HG03196 (cell line): ENCODE results near the gene TNNT1.
"Not testable (repeated sequence)": the region's sequence is repeated elsewhere in the genome, so short reads cannot be mapped to it uniquely, and the experiment has no call there.

Source experiments
- ATAC-seq: cut with Tn5 transposase; IDR thresholded peaks from one replicate; pipeline ENCODE4 v1.9.1; 2021; ENCODE audit not compliant: unreplicated experiment

The TNNT1 gene

DNA sequence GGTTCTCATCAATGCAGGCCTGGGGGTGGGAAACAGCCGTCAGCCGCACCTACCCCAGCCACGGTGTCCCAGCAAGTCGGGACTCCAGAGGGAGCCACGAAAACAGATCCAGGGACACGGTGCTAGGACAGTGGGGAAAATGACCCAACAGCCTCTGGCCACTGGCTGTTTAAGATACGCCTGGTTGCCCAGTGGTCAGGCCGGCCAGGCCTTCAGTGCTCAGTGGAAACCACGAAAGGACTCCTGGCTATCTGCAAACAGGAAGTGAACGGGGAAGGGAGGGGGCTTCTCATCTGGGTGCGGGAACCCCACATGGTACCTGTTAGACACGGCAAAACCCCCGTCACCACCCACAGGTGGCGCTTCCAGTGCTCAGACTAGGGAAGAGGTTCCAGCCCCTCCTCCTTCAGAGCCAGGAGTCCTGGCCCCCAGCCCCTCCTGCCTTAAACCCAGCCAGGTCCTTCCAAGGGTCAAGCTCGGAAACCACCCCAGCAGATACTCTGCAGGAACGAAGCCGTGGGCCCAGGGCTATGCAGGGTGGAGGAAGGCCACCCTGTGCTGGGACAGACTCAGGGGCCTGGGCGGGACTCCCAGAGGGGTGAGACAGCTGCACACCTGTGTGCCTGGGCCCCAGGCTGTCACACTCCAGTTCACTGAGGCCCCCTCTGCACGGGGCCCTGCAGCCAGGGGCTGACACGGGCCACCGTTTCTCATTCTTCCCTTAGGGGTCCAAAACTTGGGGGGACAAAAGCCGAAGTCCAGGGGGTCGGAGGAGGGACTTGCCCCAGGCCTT, 36.0 kb downstream of the TNNT1 start:
- ATAC-seq, result no peak

DNA sequence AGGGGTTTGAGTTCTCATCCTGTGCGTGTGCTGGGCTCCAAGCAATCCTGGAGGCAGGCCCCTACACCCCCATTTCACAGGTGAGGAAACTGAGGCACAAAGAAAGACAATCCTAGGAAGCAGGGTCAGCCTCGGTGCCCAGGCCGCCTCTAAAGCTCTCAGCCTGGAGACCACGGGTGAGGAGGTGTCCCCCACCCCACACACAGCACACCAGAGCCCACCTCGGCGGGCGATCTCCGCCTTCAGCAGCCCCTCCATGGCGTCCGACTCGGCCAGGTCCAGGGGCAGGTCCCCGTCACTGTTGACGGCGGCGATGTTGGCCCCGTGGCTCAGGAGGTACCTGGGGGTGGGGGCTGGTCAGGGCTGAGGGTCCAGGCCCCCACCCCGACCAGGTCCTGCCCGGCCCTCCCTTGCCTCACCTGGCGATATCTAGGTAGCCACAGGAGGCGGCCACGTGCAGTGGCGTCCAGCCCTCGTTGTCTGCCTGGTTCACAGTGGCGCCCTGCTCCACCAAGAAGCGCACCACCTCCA, 36.7 kb downstream of the TNNT1 start:
- ATAC-seq, result no peak

DNA sequence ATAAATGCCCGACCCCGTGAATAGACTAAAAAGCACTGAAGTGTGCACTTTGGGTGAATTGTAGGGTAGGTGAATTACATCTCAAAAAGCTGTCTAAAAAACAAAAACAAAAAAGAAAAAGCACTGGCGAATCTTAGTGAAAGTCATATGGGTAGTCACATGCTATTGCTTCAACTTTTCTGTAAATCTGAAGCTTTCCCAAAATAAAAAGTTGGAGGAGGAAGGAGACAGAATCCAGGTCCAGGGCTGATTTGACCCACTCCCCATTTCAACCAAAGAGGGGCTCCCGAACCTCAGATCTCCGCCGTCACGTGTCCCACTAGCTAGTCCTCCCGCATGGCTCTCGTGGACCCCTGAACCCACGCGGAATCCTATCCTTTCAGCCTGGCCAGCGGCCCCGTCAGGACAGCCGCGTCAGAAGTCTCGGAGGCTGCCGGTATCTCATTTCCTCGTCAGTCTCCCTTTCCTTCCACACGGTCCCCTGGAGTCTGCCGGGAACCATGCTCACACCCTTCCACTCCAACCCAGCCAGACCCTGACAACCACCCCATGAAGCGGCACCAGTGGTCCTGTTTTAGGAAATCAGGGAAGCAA, 37.7 kb downstream of the TNNT1 start:
- ATAC-seq, result no peak

DNA sequence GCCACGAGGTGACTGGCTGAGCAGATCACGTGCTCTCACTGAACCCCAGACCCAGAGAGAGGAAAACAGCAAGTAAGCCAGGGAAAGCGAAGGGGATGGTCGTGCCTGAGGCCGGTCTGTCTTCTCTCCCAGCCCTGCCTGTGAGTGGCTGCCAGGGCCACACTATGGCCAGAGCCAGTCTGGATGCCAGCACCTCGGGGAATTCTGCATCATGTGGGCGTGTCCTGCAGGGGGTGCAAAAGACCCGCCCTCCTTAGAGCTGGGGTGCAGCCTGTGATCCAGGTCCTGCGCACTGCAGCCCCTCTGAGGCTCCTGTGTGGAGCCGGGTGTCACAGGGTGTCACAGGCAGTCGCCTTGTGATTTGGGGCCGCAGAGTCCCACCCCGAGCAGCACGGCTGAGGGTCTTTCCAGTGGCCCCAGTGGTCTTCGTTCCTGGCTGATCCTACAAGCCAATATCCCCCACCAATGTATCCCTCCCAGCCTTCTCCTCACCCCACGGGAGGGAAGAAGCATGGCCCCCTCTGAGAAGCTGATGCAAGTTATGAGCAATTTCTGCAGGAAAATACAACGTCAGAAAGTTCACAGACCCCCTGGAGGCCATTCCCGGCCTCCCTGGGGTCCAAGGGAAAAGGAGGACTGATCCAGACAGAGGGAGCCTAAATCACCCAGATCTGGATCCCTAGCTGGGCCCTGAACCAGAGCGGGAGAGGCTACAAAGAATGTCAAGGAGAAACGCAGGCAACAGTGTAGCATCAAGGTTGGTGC, 39.3 kb downstream of the TNNT1 start:
- ATAC-seq, result no peak

DNA sequence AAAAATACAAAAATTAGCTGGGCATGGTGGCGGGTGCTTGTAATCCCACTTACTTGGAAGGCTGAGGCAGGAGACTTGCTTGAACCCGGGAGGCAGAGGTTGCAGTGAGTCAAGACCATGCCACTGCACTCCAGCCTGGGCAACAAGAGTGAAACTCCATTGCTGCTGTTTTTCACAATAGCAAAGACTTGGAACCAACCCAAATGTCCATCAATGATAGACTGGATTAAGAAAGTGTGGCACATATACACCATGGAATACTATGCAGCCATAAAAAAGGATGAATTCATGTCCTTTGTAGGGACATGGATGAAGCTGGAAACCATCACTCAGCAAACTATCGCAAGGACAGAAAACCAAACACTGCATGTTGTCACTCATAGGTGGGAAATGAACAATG, 41.8 kb downstream of the TNNT1 start:
- ATAC-seq, result not testable (repeated sequence)

DNA sequence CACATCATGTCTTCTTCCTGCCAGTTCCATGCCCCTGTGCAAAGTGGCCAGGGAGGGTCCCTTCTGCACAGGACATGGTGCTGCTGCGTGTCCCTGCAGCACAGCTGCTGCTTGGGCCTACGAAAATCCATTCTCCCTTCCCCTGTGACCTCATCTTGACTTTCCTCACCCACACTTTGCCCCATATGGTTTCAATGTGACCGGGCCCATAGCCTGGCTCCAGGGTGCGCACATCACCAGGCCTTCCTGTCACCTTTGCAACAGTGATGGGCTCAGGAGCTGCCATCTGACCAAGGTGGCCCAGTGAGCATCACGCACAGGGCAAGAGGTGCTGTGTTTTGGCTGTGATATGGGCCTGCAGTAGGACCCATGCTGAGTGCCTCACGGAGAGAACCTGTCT, 42.4 kb downstream of the TNNT1 start:
- no peak for ATAC-seq

DNA sequence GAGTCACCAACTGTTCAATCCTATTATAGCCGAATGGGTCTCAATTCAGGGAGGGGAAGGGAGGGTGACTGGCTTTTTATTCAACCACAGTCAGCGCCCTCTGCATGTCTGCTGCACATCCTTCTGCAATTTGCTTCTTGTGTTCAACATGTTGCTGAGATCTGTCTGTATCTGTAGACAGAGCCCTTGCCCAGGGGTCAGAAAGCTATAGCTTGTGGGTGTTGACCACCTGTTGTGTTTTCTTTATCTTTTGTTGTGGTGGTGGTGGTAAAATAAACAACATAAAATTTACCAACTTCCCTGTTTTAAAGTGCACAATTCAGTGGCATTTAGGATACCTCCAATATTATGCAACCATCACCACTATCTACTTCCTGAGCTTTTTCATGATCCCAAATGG, 43.8 kb downstream of the TNNT1 start:
- ATAC-seq, result no peak

DNA sequence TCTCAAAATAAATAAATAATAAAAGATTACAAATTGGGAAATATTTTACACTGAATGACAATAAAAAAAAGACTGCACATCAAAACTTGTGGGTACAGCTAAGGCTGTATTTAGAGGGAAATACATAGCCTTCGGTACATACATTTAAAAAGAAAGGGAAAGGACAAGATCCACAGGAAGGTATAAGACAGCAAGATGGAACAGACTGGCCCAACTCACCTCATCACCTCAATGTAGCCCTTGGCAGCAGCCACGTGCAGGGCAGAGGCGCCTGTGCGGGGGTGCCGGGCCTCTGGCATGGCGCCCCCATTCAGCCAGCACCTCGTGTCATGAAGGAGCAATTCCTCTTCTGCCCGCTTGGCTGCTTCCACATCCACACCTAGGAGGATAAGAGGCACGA, 45.8 kb downstream of the TNNT1 start:
- ATAC-seq, result no peak

DNA sequence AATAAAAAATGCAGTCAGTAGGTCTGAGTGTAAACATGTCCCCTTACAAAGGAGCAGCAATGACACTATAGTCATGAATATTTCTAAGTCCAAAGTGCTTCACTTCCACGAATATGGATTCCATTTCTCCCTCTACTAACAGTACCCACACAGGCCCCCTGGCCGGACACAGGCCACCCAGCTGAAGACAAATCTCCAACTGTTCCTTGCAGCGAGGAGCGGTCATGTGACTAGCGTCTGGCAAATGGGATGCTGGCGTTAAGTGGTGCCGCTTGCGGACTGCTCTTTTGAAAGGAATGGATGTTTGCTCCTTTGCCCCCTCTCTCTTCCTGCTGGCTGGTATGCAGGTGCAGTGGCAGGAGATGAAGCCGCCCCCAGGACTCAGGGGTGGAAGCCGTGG, 47.7 kb downstream of the TNNT1 start:
- no peak for ATAC-seq

DNA sequence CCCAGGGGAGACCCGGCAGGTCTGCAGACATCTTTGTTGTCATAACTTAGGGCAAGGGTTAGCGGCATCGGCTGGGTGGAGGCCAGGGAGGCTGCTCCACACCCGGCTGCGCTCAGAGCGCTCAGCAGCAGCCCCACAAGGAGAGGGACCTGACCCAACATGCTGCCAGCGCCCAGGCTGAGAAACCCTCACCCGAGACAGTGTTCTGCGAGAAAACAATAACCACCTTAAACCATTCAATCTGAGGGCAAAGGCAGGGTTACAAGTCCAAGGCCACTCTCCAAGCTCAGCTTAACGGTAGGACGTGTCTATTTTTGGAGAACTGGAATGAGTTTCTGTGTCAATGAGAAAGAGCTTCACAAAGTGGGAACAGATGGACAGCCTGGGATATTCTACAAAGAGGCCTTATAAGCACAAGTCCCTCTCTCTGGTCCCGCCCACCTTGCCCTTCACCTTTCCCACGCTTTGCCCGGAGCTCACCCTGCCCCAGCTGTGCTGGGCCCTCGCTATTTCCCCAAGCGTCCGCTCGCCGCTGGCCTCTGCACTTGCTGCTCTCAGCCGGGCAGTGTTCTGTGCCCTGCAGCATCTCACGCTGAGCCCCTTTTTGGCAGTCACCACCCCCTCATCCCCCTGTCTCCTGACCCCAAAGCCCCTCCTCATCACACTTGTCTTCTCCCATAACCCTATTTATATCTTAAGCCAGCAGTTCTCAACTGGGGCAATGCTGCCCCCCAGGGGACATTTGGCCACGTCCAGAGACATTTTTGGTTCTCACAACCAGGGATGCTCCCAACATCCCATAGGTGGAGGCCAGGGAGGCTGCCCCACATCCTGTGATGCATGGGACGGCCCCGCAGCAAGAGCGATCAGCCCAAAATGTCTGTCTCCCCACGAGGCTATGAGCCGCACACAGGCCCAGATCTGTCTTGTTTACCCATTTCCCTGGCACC, 49.2 kb downstream of the TNNT1 start:
- ATAC-seq, result no peak

DNA sequence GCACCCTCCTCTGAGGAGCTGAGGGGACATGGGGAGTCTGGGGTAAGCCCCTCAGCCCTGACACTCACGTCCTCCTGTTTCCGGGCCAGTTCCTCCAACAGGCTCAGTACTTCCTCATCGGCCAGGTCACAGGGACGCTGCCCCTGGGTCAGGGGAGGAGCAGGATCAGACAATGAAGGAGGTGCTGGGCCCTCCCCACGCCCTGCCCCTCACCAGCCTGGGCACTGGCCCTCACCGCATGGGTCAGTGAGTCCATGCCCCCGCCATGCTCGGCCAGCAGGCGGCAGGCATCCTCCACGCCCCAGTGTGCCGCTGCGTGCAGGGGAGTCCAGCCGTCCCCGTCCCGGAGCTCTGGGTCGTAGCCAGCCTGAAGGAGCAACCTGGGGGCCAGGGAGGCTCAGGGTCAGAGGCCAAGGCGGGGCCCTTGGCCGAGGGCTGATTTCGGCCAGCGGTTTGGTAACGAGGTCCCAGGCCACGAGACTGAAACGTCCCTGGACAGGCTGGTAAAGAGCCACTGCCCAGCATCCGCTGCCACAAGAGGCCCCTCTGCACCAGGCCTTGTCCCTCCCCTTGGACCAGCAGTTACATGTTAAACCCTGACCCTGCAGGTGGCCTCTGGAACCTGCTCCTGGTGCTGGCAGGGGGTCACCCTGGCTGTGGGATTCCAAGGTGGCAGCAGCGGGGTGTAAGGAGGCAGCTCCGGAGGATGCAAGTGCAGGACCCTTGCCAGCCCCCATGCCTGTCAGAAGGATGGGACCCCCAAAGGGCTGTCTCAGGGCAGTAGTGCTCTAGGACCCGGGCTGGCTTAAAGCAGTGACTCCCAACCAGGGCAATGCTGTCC, 50.1 kb downstream of the TNNT1 start:
- ATAC-seq, result no peak

DNA sequence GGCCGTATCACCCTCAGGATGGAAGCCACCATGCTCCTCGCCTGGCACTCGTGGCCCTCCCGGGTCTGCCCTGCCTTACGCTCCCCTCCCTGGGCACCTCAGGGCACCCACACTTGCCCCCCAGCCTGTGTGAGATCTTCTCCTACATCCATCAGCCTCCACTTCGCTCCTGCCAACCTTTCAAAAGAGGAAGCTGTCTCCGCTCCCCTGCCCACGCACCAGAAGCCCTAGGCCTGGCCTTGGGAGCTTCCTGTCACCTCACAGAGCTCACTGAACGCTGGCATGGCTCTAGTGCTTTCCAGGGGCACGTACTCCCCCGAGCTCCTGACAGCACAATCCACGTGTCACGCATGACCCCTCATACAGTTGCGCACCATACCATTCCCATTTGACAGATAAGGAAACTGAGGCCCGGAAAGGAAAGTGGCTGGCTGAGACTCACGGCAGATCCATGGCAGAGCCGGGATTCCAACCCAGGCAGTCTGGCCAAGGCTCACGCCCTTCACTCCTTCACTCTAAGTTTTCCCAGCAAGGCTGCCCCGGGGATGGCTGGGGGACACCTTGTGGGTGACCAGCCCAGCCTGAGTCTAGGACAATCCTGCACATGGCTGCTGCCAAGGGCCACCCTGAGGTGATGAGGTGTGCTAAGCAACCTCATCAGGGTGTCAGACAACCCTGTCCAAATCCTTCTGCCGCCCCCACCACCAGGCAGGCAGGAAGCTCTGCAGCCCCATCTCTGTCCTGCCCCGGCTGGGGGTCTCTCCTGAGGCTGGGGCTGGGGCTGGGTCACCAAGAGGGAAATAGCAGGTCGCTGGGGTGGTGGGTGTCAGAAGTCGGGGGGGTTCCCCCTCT, 50.9 kb downstream of the TNNT1 start:
- no peak for ATAC-seq

DNA sequence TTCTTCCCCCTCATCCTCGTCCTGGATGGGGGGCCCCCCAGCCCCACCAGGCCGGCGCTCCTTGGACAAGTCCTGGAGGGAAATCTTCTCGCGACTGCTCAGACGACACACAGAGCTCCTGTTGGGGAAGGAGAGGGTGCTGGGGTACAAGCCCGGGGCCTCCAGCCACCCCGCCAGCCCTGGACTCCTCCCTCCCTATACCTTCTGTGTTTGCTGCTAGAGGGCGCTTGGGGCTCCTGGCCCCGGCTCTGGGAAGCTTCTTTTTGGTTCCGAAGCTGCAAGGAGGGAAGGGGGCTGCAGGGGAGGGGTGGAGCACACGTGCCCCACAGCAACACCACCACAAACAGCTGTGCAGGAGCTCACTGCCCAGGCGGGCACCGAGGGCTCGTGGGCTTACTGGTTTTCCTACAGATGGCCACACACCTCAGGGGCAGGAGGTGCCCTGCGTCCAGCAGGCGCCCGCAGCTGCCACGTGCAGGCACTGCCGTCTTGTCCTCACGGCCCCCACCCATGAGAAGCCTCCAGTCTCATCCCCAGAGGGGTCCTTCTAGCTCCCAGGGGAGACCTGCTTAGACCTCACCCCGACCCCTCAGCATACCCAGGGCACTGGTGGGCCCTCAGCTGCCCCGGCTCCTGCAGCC, 52.8 kb downstream of the TNNT1 start:
- ATAC-seq, result no peak

DNA sequence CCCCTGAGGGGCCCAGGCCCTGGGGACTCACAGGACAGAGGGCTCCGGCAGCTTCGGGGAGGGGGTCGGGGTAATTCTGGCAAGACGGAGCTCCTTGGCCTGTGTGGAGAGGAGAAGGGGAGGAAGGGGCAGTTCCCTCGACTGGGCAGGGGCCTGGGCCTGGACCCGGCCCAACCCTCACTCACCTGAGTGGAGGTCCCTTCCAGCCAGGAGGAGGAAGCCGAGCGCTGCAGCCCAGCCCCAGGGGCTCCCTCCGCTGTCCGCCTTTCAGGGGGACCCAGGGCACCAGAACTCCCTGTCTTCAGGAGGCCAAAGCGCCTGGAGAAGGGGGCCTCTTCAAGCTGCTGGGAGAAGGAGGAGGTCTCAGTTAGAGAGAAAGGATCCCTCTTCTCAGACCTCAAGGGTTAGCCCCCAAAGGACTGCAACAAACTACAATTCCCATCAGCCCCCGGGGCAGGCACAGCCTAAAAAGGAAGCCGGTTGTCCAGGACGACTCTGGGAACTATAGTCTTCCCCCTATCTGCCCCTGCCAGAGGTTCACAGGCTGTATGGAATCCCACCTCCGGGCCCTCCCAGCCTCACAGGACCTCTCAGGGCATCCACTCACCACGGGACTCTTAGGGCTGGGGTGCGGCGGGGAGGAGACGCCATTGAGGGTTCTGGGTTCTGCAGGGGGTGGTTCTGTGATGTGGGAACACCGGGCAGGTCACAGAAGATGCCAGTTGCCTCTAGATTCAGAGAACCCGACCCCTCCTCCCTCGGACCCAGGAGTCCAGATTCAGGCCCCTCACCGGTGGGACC, 53.5 kb downstream of the TNNT1 start:
- ATAC-seq, result no peak

DNA sequence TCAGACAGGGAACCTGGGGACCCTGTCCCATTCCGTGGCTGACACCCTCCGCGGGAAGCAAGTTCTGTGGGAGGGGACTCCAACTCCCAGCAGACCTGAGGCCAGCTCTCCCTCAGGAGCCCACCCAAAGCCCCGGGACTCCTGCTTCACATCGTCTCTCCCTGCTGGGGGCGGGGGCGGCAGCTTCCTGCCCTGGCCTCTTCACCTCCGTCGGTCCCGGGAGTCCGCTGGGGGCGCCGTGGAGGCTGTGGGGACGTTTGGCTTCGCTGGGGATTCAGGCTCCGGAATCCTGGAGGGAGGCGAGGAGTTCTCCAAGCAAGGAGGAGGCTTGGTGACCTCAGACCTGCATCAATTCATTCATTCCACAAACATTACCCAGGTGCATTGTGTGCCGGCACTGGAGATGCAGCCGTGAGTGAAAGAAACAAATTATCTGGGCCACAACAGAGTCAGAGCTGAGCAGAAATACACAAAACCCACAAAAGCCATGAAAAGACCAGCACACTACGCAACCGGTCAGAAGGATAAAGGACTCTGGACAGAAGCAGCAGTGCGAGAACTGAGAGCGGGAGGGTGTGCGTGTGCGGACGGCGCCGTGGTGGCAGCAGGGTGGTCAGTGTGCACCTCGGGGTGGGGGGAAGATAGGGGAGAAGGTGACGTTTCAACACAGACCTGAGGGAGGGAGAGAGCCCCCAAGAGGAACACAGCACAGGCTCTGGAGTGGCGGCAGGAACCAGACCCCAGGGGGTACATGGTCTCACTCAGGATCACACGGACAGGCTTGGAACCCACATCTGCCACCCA, 54.3 kb downstream of the TNNT1 start:
- no peak for ATAC-seq

DNA sequence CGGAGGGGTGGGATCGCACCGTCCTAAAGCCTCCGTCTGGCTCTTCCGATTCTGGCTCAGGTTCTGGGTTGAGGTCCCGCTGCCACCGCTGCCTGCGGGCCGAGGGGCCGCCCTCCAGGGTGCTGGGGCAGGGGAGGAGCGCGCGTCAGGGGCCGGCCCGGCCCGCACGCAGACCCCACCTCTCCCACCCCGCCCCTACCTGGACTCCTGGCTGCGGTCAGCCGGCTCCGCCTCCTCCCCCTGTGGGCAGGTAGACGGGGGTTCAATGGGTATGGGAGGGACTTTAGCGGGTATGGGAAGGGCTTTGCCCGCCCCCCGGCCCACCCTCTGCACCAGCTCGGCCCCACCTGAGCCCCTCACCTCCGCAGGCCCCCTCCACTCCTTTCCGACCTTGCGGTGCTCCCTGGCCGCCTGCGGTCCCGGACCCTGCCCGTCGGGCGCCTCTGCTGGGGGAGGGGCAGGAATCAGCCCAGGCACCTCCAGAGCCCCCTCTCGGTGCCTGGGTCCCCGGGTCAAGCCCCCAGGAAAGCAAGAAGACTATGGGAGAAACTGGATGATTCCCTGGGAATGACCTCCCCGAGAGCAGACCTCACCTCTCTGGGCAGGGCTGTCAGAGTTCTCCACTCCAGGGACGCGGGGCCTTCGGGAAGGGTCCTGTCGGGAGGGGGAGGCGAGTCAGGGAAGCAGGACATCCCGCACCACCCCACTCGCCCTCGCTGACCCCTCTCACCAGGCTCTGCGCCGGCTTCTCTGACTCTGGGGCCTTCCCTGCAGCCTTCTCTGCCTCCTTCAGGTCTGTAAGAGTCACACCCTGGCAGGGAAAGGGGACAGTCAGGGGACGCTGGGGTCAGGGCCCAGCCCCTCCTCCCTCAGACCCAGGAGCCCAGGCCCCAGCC, 56.3 kb downstream of the TNNT1 start:
- no peak for ATAC-seq
